CD14-positive monocyte (primary cell): ENCODE results near the gene RHEB. TPM values are rescaled to one million over a fixed set of nuclear protein-coding genes. Genes with fewer than 3 reads are reported as not detected.

Experiments used
- DNase-seq, 3 donors: peaks; one replicate each; pipeline ENCODE4 v3.0.0-alpha.2; 2011 to 2022
- H2AFZ ChIP-seq: 2 replicates; pipeline ENCODE4 v1.6.0; 2012; ENCODE audit warnings: mild to moderate bottlenecking, low read depth, low read length, inconsistent platforms; ENCODE audit not compliant: insufficient read depth, poor library complexity, severe bottlenecking
- H3K27ac ChIP-seq, 2 donors: 1 replicate in 1 of 2; 2 replicates in 1 of 2; pipeline ENCODE4 v1.5.1; 2012 to 2013; ENCODE audit warnings: low read length in 2 of 2, control low read depth in 1 of 2, inconsistent platforms in 1 of 2, low read depth in 1 of 2, mild to moderate bottlenecking in 1 of 2
- H3K27me3 ChIP-seq, 2 donors: one replicate each; pipeline versions ENCODE4 v1.6.0 to v1.6.1; 2011 to 2013; ENCODE audit warnings: low read length in 2 of 2; ENCODE audit not compliant: control insufficient read depth in 2 of 2, insufficient read depth in 2 of 2
- H3K36me3 ChIP-seq, 2 donors: replicated peaks in 1 of 2; 1 replicate in 1 of 2; 2 replicates in 1 of 2; pipeline versions ENCODE4 v1.5.1 to v1.6.1; 2012 to 2013; ENCODE audit warnings: low read length in 2 of 2, control low read depth in 1 of 2, inconsistent platforms in 1 of 2, mild to moderate bottlenecking in 1 of 2; ENCODE audit not compliant: insufficient read depth in 2 of 2, control insufficient read depth in 1 of 2
- H3K4me1 ChIP-seq, 2 donors: 1 replicate in 1 of 2; 2 replicates in 1 of 2; pipeline versions ENCODE4 v1.5.1 to v1.6.1; 2012 to 2013; ENCODE audit warnings: low read length in 2 of 2, control low read depth in 1 of 2, inconsistent platforms in 1 of 2, mild to moderate bottlenecking in 1 of 2, moderate library complexity in 1 of 2; ENCODE audit not compliant: insufficient read depth in 2 of 2, control insufficient read depth in 1 of 2
- H3K4me2 ChIP-seq: replicated peaks from 2 replicates; pipeline ENCODE3; 2012; ENCODE audit warnings: low read length, moderate library complexity, mild to moderate bottlenecking; ENCODE audit not compliant: poor library complexity, severe bottlenecking; ENCODE audit errors: extremely low read depth
- H3K4me3 ChIP-seq, 3 experiments: fragments of 200-600 bp in 1 of 3; sonication (generic) in 1 of 3; replicated peaks in 1 of 3; 1 replicate in 2 of 3; 2 replicates in 1 of 3; pipeline ENCODE4 v1.5.1; 2011 to 2013; ENCODE audit warnings: low read length in 3 of 3, mild to moderate bottlenecking in 3 of 3, control low read depth in 2 of 3, low read depth in 2 of 3, inconsistent platforms in 1 of 3, moderate library complexity in 1 of 3
- H3K79me2 ChIP-seq: 2 replicates; pipeline ENCODE4 v1.6.0; 2012; ENCODE audit warnings: mild to moderate bottlenecking, control low read depth, inconsistent platforms, low read length, moderate library complexity; ENCODE audit not compliant: insufficient read depth
- H3K9ac ChIP-seq: 2 replicates; pipeline ENCODE4 v1.6.0; 2017; ENCODE audit warnings: low read length, mild to moderate bottlenecking; ENCODE audit not compliant: insufficient read depth, poor library complexity, severe bottlenecking
- H3K9me3 ChIP-seq, 2 donors: replicated peaks in 1 of 2; 1 replicate in 1 of 2; 2 replicates in 1 of 2; pipeline versions ENCODE4 v1.5.1 to v1.6.1; 2012 to 2013; ENCODE audit warnings: low read length in 2 of 2, control low read depth in 1 of 2; ENCODE audit not compliant: control insufficient read depth in 1 of 2, insufficient read depth in 1 of 2
- H4K20me1 ChIP-seq: 2 replicates; pipeline ENCODE4 v1.6.0; 2012; ENCODE audit warnings: mild to moderate bottlenecking, low read length, control low read depth, moderate library complexity; ENCODE audit not compliant: insufficient read depth
- H3K27ac Mint-ChIP-seq, 7 donors: one replicate each; pipeline ENCODE4 v1.8.0; 2020; ENCODE audit warnings: mild to moderate bottlenecking in 7 of 7, mixed read lengths in 7 of 7, moderate library complexity in 6 of 7, inconsistent platforms in 2 of 7
- H3K27me3 Mint-ChIP-seq, 3 donors: one replicate each; pipeline ENCODE4 v1.8.0; 2021 to 2022; ENCODE audit warnings: low read depth in 3 of 3, mild to moderate bottlenecking in 3 of 3, mixed read lengths in 3 of 3, moderate library complexity in 3 of 3, inconsistent platforms in 1 of 3
- H3K36me3 Mint-ChIP-seq, 2 donors: one replicate each; pipeline ENCODE4 v1.8.0; 2020; ENCODE audit warnings: mixed read lengths in 2 of 2, inconsistent platforms in 1 of 2, mild to moderate bottlenecking in 1 of 2
- H3K4me1 Mint-ChIP-seq: one replicate; pipeline ENCODE4 v1.8.0; 2020; ENCODE audit warnings: mild to moderate bottlenecking, mixed read lengths
- H3K4me3 Mint-ChIP-seq, 2 donors: one replicate each; pipeline ENCODE4 v1.8.0; 2020; ENCODE audit warnings: mild to moderate bottlenecking in 2 of 2, mixed read lengths in 2 of 2, moderate library complexity in 1 of 2
- H3K9me3 Mint-ChIP-seq, 7 donors: one replicate each; pipeline ENCODE4 v1.8.0; 2020 to 2022; ENCODE audit warnings: mixed read lengths in 7 of 7, mild to moderate bottlenecking in 6 of 7, moderate library complexity in 6 of 7, inconsistent platforms in 2 of 7
- CTCF ChIP-seq: fragments of 200-600 bp; IDR thresholded peaks from one replicate; pipeline ENCODE4 v1.8.0; 2022; ENCODE audit warnings: antibody characterized with exemption, mild to moderate bottlenecking
- WGBS: methylation state at CpG from one replicate; pipeline ENCODE4 v1.1.5; 2013; ENCODE audit warnings: missing lambda C conversion rate; ENCODE audit not compliant: insufficient coverage; 5-methylcytosine and 5-hydroxymethylcytosine counted together
- intact Hi-C, 2 donors: fragments of 100-400 bp; cut with micrococcal nuclease; formaldehyde crosslinking; loops; one replicate each; pipeline versions ENCODE4 v1.15.0 to v1.15.1; 2023
- polyA plus RNA-seq, 3 donors: library from polyadenylated mRNA; depleted of rRNA in 1 of 3; unstranded in 2 of 3; stranded (reverse) in 1 of 3; fragments of 300-500 nt in 2 of 3; fragments of >200 nt in 1 of 3; fragmentation: Illumina TruSeq in 2 of 3; gene quantifications; 1 replicate in 2 of 3; 2 replicates in 1 of 3; pipeline ENCODE4 v1.2.3, GENCODE V29; 2012 to 2021

RHEB gene
- polyA plus RNA-seq, 3 donors, result 20.4 to 96.1 (median 95.8) TPM

GRCh38 chr7:151434549-151434948 lies 85.1 kb downstream of the RHEB start:
- peaks cover 9 to 13% (median 10%) of the 10 kb centered on the region in 3 donors for H3K27me3 Mint-ChIP-seq
- peaks cover 20% of the 10 kb centered on the region for H3K4me1 Mint-ChIP-seq

GRCh38 chr7:151433721-151434400 lies 85.8 kb downstream of the RHEB start:
- no peaks in the 10 kb centered on the region for H4K20me1 ChIP-seq
- H3K4me1 Mint-ChIP-seq, result peaks cover 17% of the 10 kb centered on the region
- H3K9me3 Mint-ChIP-seq, result peaks cover 0 to 4% (median 0%) of the 10 kb centered on the region in 7 donors
- DNase-seq, result no peak
- H3K9ac ChIP-seq, result no peak overlapping the region
- H2AFZ ChIP-seq, result no peak overlapping the region
- no peaks in the 10 kb centered on the region for H3K4me1 ChIP-seq
- no peaks in the 10 kb centered on the region for H3K9me3 ChIP-seq
- peaks cover 2 to 8% (median 6%) of the 10 kb centered on the region in 3 donors for H3K27me3 Mint-ChIP-seq
- H3K4me2 ChIP-seq, result no peak overlapping the region
- 97% methylated on average over 10 of the region's 15 CpGs for WGBS
- no peaks in the 10 kb centered on the region for H3K36me3 Mint-ChIP-seq
- no peaks in the 10 kb centered on the region for H3K36me3 ChIP-seq
- intact Hi-C loops, result no loop called here
- H3K4me3 Mint-ChIP-seq, result no peak overlapping the region
- H3K27ac Mint-ChIP-seq, result no peak overlapping the region
- no peak overlapping the region for H3K27ac ChIP-seq
- H3K4me3 ChIP-seq, result no peak overlapping the region
- TF ChIP-seq CTCF, result no peak
- H3K27me3 ChIP-seq, result peaks cover 0 to 5% of the 10 kb centered on the region in 2 donors
- H3K79me2 ChIP-seq, result no peaks in the 10 kb centered on the region

More at GRCh38 chr7:151434549-151434948, 85.1 kb downstream of the RHEB start:
- intact Hi-C loops, result no loop called here
- peaks cover 0 to 4% (median 0%) of the 10 kb centered on the region in 7 donors for H3K9me3 Mint-ChIP-seq
- 60% methylated on average over 1 of the region's 4 CpGs for WGBS
- H3K79me2 ChIP-seq, result no peaks in the 10 kb centered on the region
- H4K20me1 ChIP-seq, result no peaks in the 10 kb centered on the region
- DNase-seq, result no peak
- no peak for TF ChIP-seq CTCF
- H3K9ac ChIP-seq, result no peak overlapping the region
- H3K9me3 ChIP-seq, result no peaks in the 10 kb centered on the region
- H3K4me3 Mint-ChIP-seq, result no peak overlapping the region
- H3K27ac ChIP-seq, result no peak overlapping the region
- no peak overlapping the region for H3K4me3 ChIP-seq
- H3K27ac Mint-ChIP-seq, result no peak overlapping the region
- H2AFZ ChIP-seq, result no peak overlapping the region
- peaks cover 1 to 3% of the 10 kb centered on the region in 2 donors for H3K4me1 ChIP-seq
- H3K36me3 Mint-ChIP-seq, result no peaks in the 10 kb centered on the region
- no peak overlapping the region for H3K4me2 ChIP-seq
- H3K36me3 ChIP-seq, result no peaks in the 10 kb centered on the region
- peaks cover 2 to 12% of the 10 kb centered on the region in 2 donors for H3K27me3 ChIP-seq
